GM19099 (cell line): Measurements from ENCODE around the gene ARHGAP22.

Experiments used
- POLR2A ChIP-seq: IDR thresholded peaks from 3 replicates; pipeline ENCODE4 v1.6.1; 2011; ENCODE audit warnings: low read depth; ENCODE audit not compliant: insufficient read length; ENCODE audit errors: extremely low read depth

The ARHGAP22 gene

DNA sequence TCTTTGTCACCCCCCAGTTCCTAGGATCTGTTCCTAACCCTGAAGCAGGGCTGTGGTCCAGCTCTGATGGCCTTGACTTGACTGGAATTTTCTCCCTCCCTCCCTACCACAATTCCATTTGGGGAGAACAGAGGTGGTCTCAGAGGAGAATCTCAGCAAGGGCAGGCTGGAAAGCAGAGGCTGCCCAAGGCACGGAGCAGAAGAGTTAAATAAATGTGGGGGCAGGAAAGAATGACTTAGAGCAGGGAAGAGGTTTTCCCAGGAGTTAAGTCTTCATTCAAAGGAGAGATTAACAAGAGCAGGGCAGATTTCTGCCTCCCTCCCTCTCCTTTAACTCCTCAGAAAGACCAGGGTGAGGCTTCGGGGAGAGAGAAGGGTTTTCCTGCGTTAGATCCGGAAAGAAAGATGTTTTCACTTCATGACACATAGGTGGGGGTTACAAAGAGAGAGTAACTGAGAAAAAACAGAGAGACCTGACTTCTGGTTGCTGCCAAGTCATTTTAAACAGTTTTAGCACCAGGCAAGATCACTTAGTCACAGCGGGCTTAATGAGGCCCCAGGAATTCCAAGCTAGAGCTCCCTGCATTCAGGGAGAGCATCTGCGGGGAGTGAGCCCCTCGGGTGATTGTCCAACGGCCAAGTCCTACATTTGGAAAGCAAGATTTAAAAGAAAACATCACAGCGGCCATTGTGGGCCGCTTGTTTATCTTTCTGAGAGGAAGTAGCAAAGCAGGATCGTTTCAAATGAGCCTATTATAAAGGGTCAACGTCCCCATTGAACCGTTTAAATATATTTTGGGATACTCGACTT lies 78.7 kb downstream of the ARHGAP22 start:
- TF ChIP-seq POLR2A, result no peak

DNA sequence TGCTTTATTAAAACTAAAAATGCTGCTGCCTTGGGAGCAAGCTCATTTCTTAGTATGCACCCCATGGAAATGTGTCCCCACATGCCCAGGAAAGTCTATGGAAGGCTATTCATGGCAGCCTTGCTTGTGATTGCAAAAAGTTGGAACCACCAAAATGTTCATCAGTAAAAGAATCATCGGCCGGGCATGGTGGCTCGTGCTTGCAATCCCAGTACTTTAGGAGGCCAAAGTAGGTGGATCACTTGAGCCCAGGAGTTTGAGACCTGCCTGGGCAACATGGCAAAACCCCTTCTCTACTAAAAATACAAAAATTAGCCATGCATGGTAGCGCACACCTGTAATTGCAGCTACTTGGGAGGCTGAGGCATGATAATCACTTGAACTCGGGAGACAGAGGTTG lies 79.8 kb downstream of the ARHGAP22 start:
- no peak for TF ChIP-seq POLR2A

DNA sequence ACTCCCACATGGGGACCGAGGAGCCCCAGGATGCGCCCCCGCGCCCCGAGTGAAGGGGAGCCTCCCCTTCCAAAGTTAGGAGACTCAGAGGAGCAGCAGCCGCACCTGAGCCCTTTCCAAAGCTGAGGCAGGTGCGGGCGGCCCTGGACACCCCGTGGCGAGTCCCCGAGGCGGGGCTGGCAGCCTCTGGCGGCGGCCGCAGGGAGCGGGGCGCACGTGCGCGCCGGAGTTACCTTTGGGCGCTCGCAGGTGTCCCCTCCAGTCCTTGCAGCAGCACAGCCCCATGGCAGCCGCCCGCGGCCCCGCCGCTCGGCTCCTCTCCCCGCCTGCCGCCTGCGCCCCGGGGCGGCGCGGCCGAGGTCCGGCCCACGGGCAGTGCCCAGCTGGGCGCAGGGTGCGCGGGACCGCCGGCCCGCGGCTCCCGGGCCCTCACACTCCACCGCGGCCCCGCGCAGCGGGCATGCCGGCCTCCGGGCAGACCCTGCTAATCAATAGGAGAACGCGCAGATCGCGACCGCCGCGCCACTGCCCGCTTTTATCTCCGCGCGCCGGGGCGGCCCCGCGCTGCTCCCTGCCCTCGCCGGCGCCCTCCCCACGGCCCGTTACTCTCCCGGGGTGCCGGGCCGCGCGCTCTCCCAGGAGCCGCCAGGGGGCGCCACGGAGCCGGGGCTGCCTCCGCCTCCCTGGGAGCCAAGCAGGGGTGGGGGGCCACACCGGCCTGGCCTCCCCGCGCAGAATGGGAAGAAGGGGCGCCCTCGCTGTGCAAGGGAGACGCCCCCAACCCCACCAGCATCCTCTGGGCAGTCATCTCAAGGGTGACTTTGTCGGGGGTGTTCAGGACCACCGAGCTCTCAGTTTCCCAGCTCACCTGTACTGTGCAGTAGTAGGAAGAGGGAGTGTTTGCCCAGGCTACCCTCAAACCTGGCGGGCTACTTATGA lies 80.8 kb downstream of the ARHGAP22 start:
- no peak for TF ChIP-seq POLR2A

DNA sequence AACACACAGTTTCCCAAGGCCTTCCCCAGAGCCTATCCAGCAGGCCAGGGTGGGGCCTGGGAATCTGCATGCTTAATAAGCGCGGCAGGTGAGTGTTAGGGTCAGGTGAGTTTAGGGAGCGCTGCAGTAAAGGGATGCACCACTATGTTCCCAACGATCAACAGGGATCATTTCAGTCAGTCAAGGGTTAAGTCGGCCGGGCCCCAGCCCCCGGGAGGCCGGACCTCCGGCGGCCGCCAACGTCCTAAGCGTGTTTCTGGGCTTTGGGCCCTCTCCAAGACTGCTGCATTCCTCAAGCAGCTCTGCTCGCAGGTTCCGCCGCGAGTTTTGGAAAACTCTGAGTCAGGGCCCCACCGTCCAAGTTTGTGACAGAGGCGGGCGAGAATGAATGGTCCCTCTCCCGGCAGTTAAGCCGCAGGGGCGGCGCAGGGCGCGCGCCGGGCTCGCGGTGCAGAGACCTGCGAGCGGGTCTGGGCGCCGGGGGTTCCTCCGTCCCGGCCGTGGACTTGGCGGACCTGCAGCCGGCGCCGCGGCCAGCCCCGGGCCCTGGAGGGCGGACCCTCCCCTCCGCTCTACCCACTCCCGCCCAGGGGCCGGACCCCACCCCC lies 81.6 kb downstream of the ARHGAP22 start:
- TF ChIP-seq POLR2A, result no peak

DNA sequence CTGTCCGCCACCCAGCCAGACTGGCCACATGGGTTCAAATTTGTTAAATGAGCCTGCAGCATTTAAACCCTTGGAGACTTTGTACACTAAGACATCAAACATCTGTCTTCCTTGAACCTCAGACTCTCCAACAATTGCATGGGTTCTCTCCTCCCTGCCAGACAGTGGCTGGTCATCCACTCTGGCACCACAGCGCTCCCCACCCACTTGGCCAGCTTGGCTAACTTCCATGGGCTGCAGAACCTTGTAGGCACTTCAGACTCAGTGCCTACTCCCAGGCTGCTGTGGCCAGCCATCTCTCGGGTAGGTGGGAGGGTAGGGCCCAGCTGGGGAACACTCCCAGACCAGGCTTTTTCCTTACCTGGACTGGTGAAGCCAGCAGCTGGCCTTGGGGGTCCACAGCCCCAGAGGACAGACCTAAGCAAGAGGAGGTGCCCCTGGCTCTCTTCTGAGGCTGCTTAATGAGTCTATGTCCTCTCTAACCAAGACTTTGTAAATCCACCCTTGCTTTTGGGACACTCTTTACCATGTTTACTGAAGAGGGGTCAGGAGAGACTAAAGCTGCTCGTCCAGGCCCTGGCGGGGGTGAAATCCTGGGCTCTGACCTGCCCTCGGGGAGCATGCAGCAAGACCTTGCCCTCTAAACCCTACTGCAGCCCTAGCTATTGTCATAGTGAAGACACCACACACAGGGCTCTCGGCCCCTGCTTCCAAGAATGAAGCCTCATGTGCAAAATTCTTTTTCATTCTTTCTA lies 82.7 kb downstream of the ARHGAP22 start:
- TF ChIP-seq POLR2A, result no peak

DNA sequence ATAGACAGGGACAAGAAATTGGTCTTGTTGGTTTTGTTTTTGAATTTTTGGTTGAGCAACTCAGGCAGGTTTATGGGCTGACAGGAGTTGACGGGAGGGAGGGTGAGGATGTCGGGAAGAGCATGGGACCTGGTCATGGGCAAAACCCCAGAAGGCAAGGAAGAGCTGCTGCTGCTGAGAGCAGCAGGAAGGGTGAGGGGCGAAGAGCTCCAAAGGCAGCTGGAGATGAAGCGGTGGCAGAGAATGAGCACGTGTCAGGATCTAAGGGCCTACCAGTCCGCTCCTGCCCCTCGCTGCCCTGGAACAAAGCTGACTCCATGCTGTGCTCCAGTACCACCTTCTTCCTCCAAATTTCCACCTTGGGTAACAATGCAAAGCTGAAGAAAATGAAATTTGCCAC lies 84.3 kb downstream of the ARHGAP22 start:
- no peak for TF ChIP-seq POLR2A

DNA sequence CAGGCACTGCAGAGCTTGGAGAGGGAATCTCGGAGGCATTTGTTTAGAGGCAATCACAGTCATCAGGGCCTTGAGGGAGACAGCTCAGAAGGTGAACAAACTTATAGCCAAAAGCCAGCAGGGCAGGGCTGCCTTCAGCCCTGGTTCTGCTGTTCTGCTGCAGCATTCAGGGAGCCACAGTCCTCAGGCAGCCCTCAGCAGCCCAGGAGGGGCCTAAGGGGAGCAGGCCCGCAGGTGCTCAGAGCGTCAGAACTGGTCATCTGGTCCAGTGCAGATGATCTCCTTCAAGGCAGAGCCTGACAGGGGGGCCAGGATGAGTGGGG lies 84.7 kb downstream of the ARHGAP22 start:
- TF ChIP-seq POLR2A, result no peak

DNA sequence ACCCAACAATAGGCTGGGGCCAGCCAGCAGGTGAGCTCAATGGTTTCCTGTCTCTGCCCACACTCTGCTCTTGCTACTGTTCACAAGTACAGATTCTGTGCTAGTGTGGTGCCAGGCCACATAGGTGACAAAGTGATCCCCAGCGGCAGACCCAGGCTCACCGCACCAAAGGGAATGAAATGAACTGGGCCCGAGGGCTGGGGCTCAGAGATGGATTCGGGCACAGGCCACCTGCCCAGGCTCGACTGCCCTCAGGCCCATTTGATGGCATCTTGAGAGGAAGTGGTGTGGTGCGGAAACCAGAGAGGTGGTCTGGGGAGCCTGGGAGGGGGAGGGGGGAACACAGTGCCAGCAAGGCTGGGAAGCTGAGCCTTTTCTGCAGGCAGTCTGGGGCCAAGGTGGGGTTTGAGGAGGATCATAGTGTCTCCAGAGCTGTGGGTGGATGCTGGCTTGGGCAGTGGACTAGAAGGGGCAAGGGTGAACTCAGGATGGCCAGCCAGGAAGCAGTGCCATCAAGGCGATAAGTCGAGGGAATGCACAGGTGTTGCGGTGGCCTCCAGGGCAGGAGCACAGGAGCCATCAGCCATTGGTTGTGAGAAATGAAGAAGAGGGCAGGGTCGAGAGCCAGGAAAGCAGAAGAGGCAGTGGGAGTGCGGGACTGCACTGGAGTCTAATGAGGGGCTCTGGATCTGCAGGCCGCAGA lies 85.2 kb downstream of the ARHGAP22 start:
- no peak for TF ChIP-seq POLR2A

DNA sequence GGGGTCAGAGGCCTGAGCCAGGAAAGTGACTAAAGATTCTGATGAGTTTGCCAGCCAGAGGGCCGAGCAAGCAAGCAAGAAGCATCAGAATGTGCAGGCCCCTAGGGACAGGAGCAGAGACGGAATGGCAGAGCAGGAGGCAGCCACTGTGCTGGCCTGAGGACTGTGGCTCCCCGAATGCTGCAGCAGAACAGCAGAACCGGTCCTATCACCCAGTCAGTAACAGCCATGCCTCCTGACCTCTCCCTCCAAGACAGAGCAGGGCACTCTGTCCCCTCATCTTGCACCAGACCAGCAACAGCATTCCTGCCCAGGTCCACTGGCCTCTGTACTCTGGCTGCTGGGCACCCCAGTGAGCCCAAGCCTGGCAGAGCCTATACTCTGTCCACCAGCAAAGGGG lies 85.9 kb downstream of the ARHGAP22 start:
- TF ChIP-seq POLR2A, result no peak

DNA sequence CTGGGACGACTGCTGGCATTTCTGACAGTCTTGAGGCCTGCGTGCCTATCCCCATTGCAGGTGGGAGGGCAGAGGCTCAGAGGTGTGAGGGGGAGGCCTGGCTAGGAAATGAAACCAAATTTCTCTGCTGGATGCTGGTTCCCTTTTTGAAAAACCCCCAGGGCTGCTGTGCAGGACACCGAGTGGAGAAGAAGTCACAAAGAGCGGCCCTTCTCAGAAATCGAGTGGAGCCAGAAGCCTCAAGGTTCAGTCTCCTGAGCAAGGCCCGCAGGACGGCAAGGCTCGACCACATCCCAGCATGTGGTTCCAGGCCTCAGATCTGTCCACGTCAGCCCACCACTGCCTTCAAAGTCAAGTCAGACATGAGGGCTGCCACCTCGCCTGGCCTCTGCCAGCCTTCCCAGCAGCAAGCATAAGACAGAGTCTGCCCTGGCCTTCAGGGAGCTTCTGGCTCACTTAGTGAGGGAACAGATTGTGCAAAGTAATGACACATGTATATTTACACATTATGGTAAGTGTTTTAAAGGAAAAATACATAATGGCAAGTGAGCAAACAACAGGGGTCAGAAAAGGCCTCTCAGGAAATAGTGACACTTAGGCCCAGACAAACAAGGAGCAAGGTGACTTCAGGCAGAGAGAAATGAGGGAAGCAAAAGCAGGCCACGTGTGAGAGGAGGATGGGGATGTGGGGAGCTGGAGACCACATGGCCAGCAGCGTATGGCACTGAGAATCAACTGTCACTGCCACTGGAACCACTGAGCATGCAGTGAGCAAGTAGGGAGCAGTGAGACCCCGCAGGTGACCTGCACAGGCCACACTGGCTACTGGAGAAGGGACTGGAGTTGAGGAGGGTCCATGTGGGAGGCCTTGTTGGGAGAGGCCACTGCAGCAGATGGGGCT lies 86.7 kb downstream of the ARHGAP22 start:
- TF ChIP-seq POLR2A, result no peak

DNA sequence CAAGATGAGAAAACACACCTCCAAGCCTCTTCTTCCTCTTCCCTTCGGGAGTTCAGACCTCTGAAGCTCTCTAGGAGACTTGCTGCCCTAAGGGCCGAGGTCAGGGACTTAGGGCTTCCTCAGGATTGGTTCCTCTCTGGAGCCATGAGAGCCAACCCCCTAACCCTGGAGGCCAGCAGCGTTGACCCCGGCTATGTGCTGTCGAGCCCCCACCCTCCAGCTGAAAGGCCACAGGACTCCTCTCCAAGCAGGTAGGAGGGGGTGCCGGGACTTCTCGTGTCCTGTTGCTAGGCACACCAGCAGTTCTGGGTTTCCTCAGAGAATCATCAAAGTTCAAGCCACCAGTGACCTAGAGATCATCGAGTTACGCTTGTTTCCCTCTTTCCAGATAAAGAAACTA lies 87.4 kb downstream of the ARHGAP22 start:
- TF ChIP-seq POLR2A, result no peak

DNA sequence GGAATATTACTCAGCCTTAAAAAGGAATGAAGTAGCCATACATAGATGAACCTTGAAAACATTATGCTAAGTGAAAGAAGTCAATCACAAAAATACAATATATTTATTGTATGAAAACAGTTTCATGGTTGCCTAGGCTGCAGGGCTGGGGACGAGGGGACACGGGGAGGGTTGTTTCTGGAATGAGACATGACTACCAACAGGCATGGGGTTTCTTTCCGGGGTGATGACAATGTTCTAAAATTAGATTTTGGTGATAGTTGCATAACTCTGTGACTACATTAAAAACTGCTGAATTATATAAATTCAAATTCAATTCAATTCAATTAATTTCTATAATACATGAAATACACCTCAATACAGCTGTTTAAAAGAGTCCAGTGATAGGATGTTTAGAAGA lies 88.0 kb downstream of the ARHGAP22 start:
- TF ChIP-seq POLR2A, result no peak

DNA sequence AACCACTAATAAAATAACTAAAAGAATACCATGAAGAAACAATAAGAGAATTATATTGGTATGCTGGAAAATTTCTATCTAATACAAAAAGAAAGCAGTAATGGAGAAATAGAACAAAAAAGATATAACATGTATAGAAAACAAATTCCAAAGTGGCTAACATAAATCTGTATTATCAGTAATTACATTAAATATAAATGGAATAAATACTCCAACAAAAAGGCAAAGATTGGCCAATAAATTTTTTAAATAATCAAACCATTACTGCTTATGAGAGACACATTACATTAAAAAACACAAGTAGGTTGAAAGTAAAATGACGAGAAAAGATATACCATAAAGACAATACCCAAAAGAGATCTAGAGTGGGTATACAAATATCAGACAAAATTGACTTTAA lies 90.0 kb downstream of the ARHGAP22 start:
- TF ChIP-seq POLR2A, result no peak
